B cell (primary cell): ENCODE data around the gene ATAD3B. TPM values are rescaled to one million over a fixed set of nuclear protein-coding genes. Genes with fewer than 3 reads are reported as not detected.

Experiments
- ATAC-seq: fragments of 200-7000 bp; cut with Tn5 transposase; one replicate; pipeline ENCODE4 v1.10.0; 2021; ENCODE audit warnings: low read depth, mild to moderate bottlenecking, moderate number of reproducible peaks, moderate library complexity
- CTCF ChIA-PET: fragments of 350-600 bp; sonication (Branson Sonifier 250); formaldehyde crosslinking; loops from one replicate; lab custom pipeline; 2021; ENCODE audit warnings: antibody characterized with exemption, inconsistent platforms; lab: Charles Lee
- POLR2A ChIA-PET: fragments of 350-600 bp; sonication (Branson Sonifier 250); formaldehyde crosslinking; loops from one replicate; lab custom pipeline; 2021; ENCODE audit warnings: antibody characterized with exemption; lab: Charles Lee
- DNase-seq: peaks from one replicate; pipeline ENCODE4 v3.0.0; 2013
- H2AFZ ChIP-seq: 2 replicates; pipeline ENCODE4 v1.6.1; 2012; ENCODE audit warnings: mild to moderate bottlenecking, low read depth, low read length; ENCODE audit not compliant: insufficient read depth, poor library complexity, severe bottlenecking
- H3K27ac ChIP-seq, 2 donors: 1 replicate in 1 of 2; 2 replicates in 1 of 2; pipeline ENCODE4 v1.5.1; 2012 to 2013; ENCODE audit warnings: low read length in 2 of 2, mild to moderate bottlenecking in 2 of 2, moderate library complexity in 1 of 2
- H3K27me3 ChIP-seq, 4 experiments: fragments of 200-600 bp in 1 of 4; sonication (generic) in 1 of 4; replicated peaks in 1 of 4; 1 replicate in 2 of 4; 2 replicates in 2 of 4; pipeline versions ENCODE4 v1.6.1 to v1.7.0; 2013 to 2016; ENCODE audit warnings: low read length in 3 of 4, mild to moderate bottlenecking in 2 of 4, mixed read lengths in 1 of 4, moderate library complexity in 1 of 4; ENCODE audit not compliant: insufficient read depth in 4 of 4, control insufficient read depth in 3 of 4; ENCODE audit errors: control extremely low read depth in 1 of 4
- H3K36me3 ChIP-seq, 2 experiments: replicated peaks in 1 of 2; 1 replicate in 1 of 2; 2 replicates in 1 of 2; pipeline versions ENCODE4 v1.6.1 to v1.7.1; 2013; ENCODE audit warnings: low read length in 1 of 2; ENCODE audit not compliant: insufficient read depth in 2 of 2, control insufficient read depth in 1 of 2; ENCODE audit errors: control extremely low read depth in 1 of 2, extremely low read depth in 1 of 2
- H3K4me1 ChIP-seq, 2 donors: fragments of 200-600 bp in 1 of 2; sonication (generic) in 1 of 2; 1 replicate in 1 of 2; 2 replicates in 1 of 2; pipeline versions ENCODE4 v1.5.1 to v1.6.1; 2013 to 2017; ENCODE audit warnings: low read length in 2 of 2; ENCODE audit not compliant: control insufficient read depth in 2 of 2, insufficient read depth in 2 of 2
- H3K4me2 ChIP-seq: replicated peaks from 2 replicates; pipeline ENCODE3; 2012; ENCODE audit warnings: mild to moderate bottlenecking, low read depth, low read length; ENCODE audit not compliant: poor library complexity, severe bottlenecking
- H3K4me3 ChIP-seq, 5 experiments: fragments of 200-600 bp in 1 of 5; sonication (generic) in 1 of 5; 1 replicate in 3 of 5; 2 replicates in 2 of 5; pipeline versions ENCODE4 v1.5.1 to v1.7.0; 2011 to 2016; ENCODE audit warnings: low read length in 4 of 5, mild to moderate bottlenecking in 4 of 5, low read depth in 2 of 5, control low read depth in 1 of 5, moderate library complexity in 1 of 5; ENCODE audit not compliant: insufficient read depth in 1 of 5; ENCODE audit errors: control extremely low read depth in 1 of 5, extremely low read depth in 1 of 5
- H3K79me2 ChIP-seq: fragments of 200-600 bp; sonication (generic); one replicate; pipeline ENCODE4 v1.6.0; 2016; ENCODE audit warnings: low read length; ENCODE audit not compliant: control insufficient read depth, insufficient read depth
- H3K9ac ChIP-seq: fragments of 200-600 bp; sonication (generic); 2 replicates; pipeline ENCODE4 v1.6.1; 2017; ENCODE audit warnings: mild to moderate bottlenecking, low read length, moderate library complexity
- H3K9me3 ChIP-seq, 3 donors: one replicate each; pipeline versions ENCODE4 v1.6.1 to v1.7.1; 2013; ENCODE audit warnings: low read length in 2 of 3; ENCODE audit not compliant: control insufficient read depth in 2 of 3, insufficient read depth in 1 of 3; ENCODE audit errors: control extremely low read depth in 1 of 3
- H4K20me1 ChIP-seq: 2 replicates; pipeline ENCODE4 v1.6.0; 2012; ENCODE audit warnings: mild to moderate bottlenecking, low read length; ENCODE audit not compliant: insufficient read depth, control insufficient read depth, poor library complexity, severe bottlenecking
- H3K27ac Mint-ChIP-seq: one replicate; pipeline ENCODE4 v1.8.0; 2021; ENCODE audit warnings: mixed read lengths
- H3K27me3 Mint-ChIP-seq: one replicate; pipeline ENCODE4 v1.8.0; 2021; ENCODE audit warnings: mixed read lengths
- H3K4me1 Mint-ChIP-seq: one replicate; pipeline ENCODE4 v1.8.0; 2021; ENCODE audit warnings: mixed read lengths
- H3K4me3 Mint-ChIP-seq: one replicate; pipeline ENCODE4 v1.8.0; 2021; ENCODE audit warnings: mixed read lengths
- H3K9me3 Mint-ChIP-seq: one replicate; pipeline ENCODE4 v1.8.0; 2022; ENCODE audit warnings: mixed read lengths; ENCODE audit not compliant: insufficient read depth
- CTCF ChIP-seq: fragments of 200-600 bp; IDR thresholded peaks from one replicate; pipeline ENCODE4 v1.8.0; 2022; ENCODE audit warnings: antibody characterized with exemption, mild to moderate bottlenecking
- EZH2 ChIP-seq: IDR thresholded peaks from 2 replicates; pipeline ENCODE4 v1.6.1; 2012; ENCODE audit warnings: borderline replicate concordance, low read depth, mild to moderate bottlenecking, moderate library complexity, low read length; ENCODE audit not compliant: insufficient read depth, poor library complexity, severe bottlenecking
- WGBS: methylation state at CpG from one replicate; pipeline ENCODE4 v1.1.5; 2013; ENCODE audit warnings: missing lambda C conversion rate; ENCODE audit not compliant: insufficient coverage; 5-methylcytosine and 5-hydroxymethylcytosine counted together
- intact Hi-C: fragments of 100-400 bp; cut with micrococcal nuclease; formaldehyde crosslinking; loops from one replicate; pipeline ENCODE4 v1.10.0; 2022
- polyA plus RNA-seq: library from polyadenylated mRNA; depleted of rRNA; stranded (reverse); fragments of >200 nt; gene quantifications from 2 replicates; pipeline ENCODE4 v1.2.3, GENCODE V29; 2012
- total RNA-seq, 2 donors: library from RNA; stranded (reverse); fragments of 120-200 nt in 1 of 2; gene quantifications; 1 replicate in 1 of 2; 2 replicates in 1 of 2; pipeline versions ENCODE4 v1.2.3 to v1.2.4, GENCODE V29; 2013 to 2022

The ATAD3B gene
- total and polyA plus RNA-seq, 2 donors (not counting 1 experiment from before 2014, with no cell fraction given), result 50.9 to 51.5 TPM

- WGBS, result 2% methylated on average over 79 of the region's 100 CpGs
- peaks cover 0 to 20% of the 10 kb centered on the region in 2 experiments for H3K36me3 ChIP-seq
- no peak within 1 kb of the TSS for H3K27ac ChIP-seq
- no peaks in the 10 kb centered on the region for H3K9me3 Mint-ChIP-seq
- H3K4me2 ChIP-seq, result peak within 1 kb of the TSS; percentile 84
- H3K79me2 ChIP-seq, result peaks cover 42% of the 10 kb centered on the region
- ChIA-PET CTCF (interaction anchor here (1.2 kb wide), 1 partner anchor 366 kb away, joined by 3 read pairs; no protein-coding TSS in a partner anchor), POLR2A (no interaction called here)
- H3K27me3 Mint-ChIP-seq, result peaks cover 3% of the 10 kb centered on the region
- intact Hi-C loops, result no loop called here
- H4K20me1 ChIP-seq, result peaks cover 22% of the 10 kb centered on the region
- peak within 1 kb of the TSS; percentile 45 for H3K9ac ChIP-seq
- H2AFZ ChIP-seq, result no peak within 1 kb of the TSS
- TF ChIP-seq CTCF, result no peak
- no peak for TF ChIP-seq EZH2
- H3K4me1 ChIP-seq, result peaks cover 6 to 11% of the 10 kb centered on the region in 2 donors
- ATAC-seq (peak; percentile 65), DNase-seq (no peak)
- H3K4me1 Mint-ChIP-seq, result peaks cover 7% of the 10 kb centered on the region
- H3K4me3 Mint-ChIP-seq, result peak within 1 kb of the TSS; percentile 78
- H3K27me3 ChIP-seq, result peaks cover 0 to 7% (median 1%) of the 10 kb centered on the region in 4 experiments
- H3K27ac Mint-ChIP-seq, result peak within 1 kb of the TSS; percentile 26
- peak within 1 kb of the TSS in 4 of 5 experiments; percentile 13 to 46 (median 36) for H3K4me3 ChIP-seq
- no peaks in the 10 kb centered on the region for H3K9me3 ChIP-seq
Observed at GRCh38 chr1:1540090-1540817, 68.7 kb downstream of the ATAD3B start, which contains the start of gene TMEM240. TSS of gene TMEM240 (minus strand) at chr1:1540624. CDS start at chr1:1540346, 278 bp downstream.
